Heart left ventricle (tissue), 16 donors: ENCODE data around the gene TIAM2. TPM values are rescaled to one million over a fixed set of nuclear protein-coding genes. Genes with fewer than 3 reads are reported as not detected.

ENCODE experiments used
- ATAC-seq, 4 donors: fragments of 200-7000 bp; cut with Tn5 transposase; one replicate each; pipeline ENCODE4 v1.9.1; 2020 to 2022; ENCODE audit warnings: moderate library complexity in 4 of 4, mild to moderate bottlenecking in 3 of 4, moderate number of reproducible peaks in 1 of 4
- DNase-seq, 5 donors: peaks; one replicate each; pipeline ENCODE4 v3.0.0-alpha.2; 2020
- H3K27ac ChIP-seq, 12 donors: fragments of 200-600 bp; sonication (generic) in 4 of 12; one replicate each; pipeline versions ENCODE4 v1.5.0 to v1.8.0; 2016 to 2022; ENCODE audit warnings: mild to moderate bottlenecking in 2 of 12
- H3K27me3 ChIP-seq, 9 donors: fragments of 200-600 bp; sonication (generic) in 2 of 9; one replicate each; pipeline versions ENCODE4 v1.5.1 to v1.8.0; 2016 to 2022; ENCODE audit warnings: mild to moderate bottlenecking in 3 of 9
- H3K36me3 ChIP-seq, 9 donors: fragments of 200-600 bp; sonication (generic) in 2 of 9; one replicate each; pipeline versions ENCODE4 v1.5.0 to v1.8.0; 2018 to 2022; ENCODE audit warnings: mild to moderate bottlenecking in 2 of 9
- H3K4me1 ChIP-seq, 12 donors: fragments of 200-600 bp; sonication (generic) in 4 of 12; one replicate each; pipeline versions ENCODE4 v1.5.0 to v1.8.0; 2016 to 2022; ENCODE audit warnings: mild to moderate bottlenecking in 3 of 12
- H3K4me3 ChIP-seq, 12 donors: fragments of 200-600 bp; sonication (generic) in 4 of 12; one replicate each; pipeline versions ENCODE4 v1.5.0 to v1.8.0; 2017 to 2022; ENCODE audit warnings: mild to moderate bottlenecking in 9 of 12, moderate library complexity in 4 of 12
- H3K9me3 ChIP-seq, 12 donors: fragments of 200-600 bp; sonication (generic) in 4 of 12; one replicate each; pipeline versions ENCODE4 v1.5.0 to v1.8.0; 2016 to 2022; ENCODE audit warnings: mild to moderate bottlenecking in 1 of 12
- CTCF ChIP-seq, 12 donors: fragments of 200-600 bp; sonication (generic) in 4 of 12; IDR thresholded peaks; one replicate each; pipeline versions ENCODE4 v1.5.0 to v1.8.0; 2018 to 2022; ENCODE audit warnings: antibody characterized with exemption in 12 of 12, mild to moderate bottlenecking in 5 of 12
- POLR2A ChIP-seq, 2 donors: fragments of 450-650 bp; IDR thresholded peaks; one replicate each; pipeline ENCODE4 v1.6.1; 2017; ENCODE audit warnings: antibody characterized with exemption in 2 of 2, mild to moderate bottlenecking in 2 of 2, moderate library complexity in 2 of 2
- WGBS, 4 donors: extraction: QIAGEN DNeasy Blood & Tissue Kit in 2 of 4; methylation state at CpG; one replicate each; pipeline versions ENCODE4 v1.1.5 to v1.1.7; 2013 to 2018; 5-methylcytosine and 5-hydroxymethylcytosine counted together
- intact Hi-C, 10 donors: fragments of 100-400 bp; cut with DNase I; formaldehyde crosslinking; loops; one replicate each; pipeline versions ENCODE4 v1.11.1 to v1.14.2; 2022
- polyA plus RNA-seq, 2 donors: library from polyadenylated mRNA; stranded (reverse); fragments of 200-250 nt; gene quantifications; one replicate each; pipeline ENCODE4 v1.2.3, GENCODE V29; 2013
- total RNA-seq, 9 donors: library from RNA; depleted of rRNA in 2 of 9; stranded (reverse); fragments of >200 nt in 2 of 9; fragmentation: NEBNext Ultra II Directional in 3 of 9; extraction: Animal tissue kit (Norgen Biotek cat#: 25700) in 3 of 9; gene quantifications; one replicate each; pipeline versions ENCODE4 v1.1.0 to v1.2.4, GENCODE V29; 2016 to 2023
- donor health status: ischemic (EF 13 %, LVEDD 7.1; RV severe dilation, severe dysfunction).
- donor health status: healthy with polysubstance abuse.
- donor health status: DM: no; HTN: yes; CAD: no.
- donor health status: DM: no; HTN: no; CAD: no.
- donor health status: ischemic (EF 25% LVEDD 6.9; RV normal size, moderate dysfunction).
- donor health status: ischemic (EF 25% LVEDD 5.7; RV mildly dilated, moderate dysfunction).
- donor health status: healthy.
- donor health status: DM: yes; HTN: yes; CAD: no.
- donor health status: ischemic (EF 35%, LVEDD 5.7; RV mildly dilated, moderate dysfunction).
- donor health status: nonischemic (EF 11% LVEDD 7.7; RV severe dilation, severe dysfunction).
- donor health status: DM: yes; HTN: yes; CAD: no.
- donor health status: PGD.
- donor health status: ischemic (EF 29% LVEDD 5.4; RV normal size, mild dysfunction).
- donor health status: nonischemic (EF 23%, LVEDD 6.1; RV moderate dilation, normal function).

Gene TIAM2
- total and polyA plus RNA-seq, 11 donors, result 4.6 to 16.5 (median 12.6) TPM

DNA sequence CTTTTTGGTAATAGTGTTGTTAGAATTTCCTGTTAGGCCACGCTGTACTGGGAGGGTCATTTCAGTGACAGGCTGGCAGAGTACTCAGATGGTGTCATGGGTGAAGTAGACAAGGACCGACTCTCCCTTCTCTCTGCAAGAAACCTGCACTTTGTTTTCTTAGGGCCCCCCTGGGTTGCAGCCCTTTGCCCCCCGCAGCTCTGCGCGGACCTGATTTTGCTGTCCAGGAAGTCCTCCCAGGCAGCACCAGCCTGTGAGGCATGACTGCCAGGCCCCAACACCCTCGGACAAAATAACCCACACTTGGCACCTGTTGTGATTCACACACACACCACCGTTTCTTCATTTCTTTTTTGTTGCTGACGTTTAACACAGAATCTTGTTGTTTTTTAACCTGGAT, 246.9 kb downstream of the TIAM2 start:
- 76 to 87% (median 85%) methylated on average over 8 of the region's 8 CpGs for WGBS, 4 donors
- Histone ChIP-seq H3K36me3 (peaks cover 0 to 6% (median 0%) of the 10 kb centered on the region in 9 donors), H3K27me3 (no peaks in the 10 kb centered on the region), H3K27ac (no peak overlapping the region), H3K4me1 (no peaks in the 10 kb centered on the region), H3K4me3 (no peak overlapping the region), H3K9me3 (no peaks in the 10 kb centered on the region)
- TF ChIP-seq POLR2A (IDR thresholded peaks at IDR 0.05) (no peak), CTCF (IDR thresholded peaks at IDR 0.05) (no peak)
- DNase-seq (no peak), ATAC-seq (no peak)
- intact Hi-C loops, result loop anchor here in 4 of 10 donors (5.0 to 10.0 kb wide), 4 partner anchors 65 to 567 kb away; no protein-coding TSS in a partner anchor

DNA sequence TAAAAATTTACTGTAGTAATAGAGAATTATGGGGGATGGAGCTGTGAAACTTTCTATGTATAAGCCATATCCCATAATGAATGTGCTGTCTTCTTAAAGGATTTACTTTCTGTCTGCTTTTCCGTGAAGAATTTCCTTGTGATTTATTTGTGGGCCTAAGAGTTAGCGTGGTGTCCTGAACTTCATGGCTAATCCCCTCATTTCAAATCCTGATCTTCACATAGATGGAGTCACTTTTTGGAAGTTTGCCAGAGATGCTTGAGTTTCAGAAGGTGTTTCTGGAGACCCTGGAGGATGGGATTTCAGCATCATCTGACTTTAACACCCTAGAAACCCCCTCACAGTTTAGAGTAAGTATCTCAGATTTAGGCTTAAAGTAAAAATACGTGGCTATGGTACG, 249.3 kb downstream of the TIAM2 start:
- TF ChIP-seq POLR2A (IDR thresholded peaks at IDR 0.05) (no peak), CTCF (IDR thresholded peaks at IDR 0.05) (no peak)
- intact Hi-C loops, result loop anchor here in 4 of 10 donors (5.0 to 10.0 kb wide), 4 partner anchors 67 to 570 kb away; no protein-coding TSS in a partner anchor
- no peak for DNase-seq
- Histone ChIP-seq H3K27me3 (no peaks in the 10 kb centered on the region), H3K9me3 (no peaks in the 10 kb centered on the region), H3K4me3 (no peak overlapping the region), H3K36me3 (peaks cover 0 to 9% (median 2%) of the 10 kb centered on the region in 9 donors), H3K27ac (no peak overlapping the region), H3K4me1 (peaks cover 0 to 7% (median 0%) of the 10 kb centered on the region in 12 donors)
- ATAC-seq, result no peak
- 78 to 85% (median 80%) methylated on average over 4 of the region's 4 CpGs for WGBS, 4 donors

DNA sequence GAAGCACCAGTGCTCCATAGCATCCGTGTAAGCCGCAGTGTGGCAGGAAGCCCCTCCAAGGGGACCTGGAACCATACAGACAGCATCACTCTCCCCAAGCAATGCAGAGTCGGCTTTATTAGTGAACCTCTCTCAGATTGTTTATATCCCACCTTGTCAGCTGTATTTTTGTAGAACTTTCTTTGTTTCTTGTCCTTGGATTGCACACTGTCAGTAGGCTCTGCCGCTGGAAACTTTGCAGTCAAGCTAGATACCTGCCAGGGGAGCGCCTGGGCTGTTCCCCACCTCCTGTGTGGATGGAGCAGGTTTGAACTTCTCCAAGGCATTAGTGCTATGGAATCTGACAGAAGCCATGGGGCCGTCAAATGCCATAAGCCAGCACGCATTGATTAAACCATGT, 250.1 kb downstream of the TIAM2 start:
- Histone ChIP-seq H3K27ac (no peak overlapping the region), H3K4me1 (peaks cover 0 to 7% (median 0%) of the 10 kb centered on the region in 12 donors), H3K27me3 (no peaks in the 10 kb centered on the region), H3K9me3 (no peaks in the 10 kb centered on the region), H3K36me3 (peaks cover 0 to 15% (median 3%) of the 10 kb centered on the region in 9 donors), H3K4me3 (no peak overlapping the region)
- intact Hi-C loops, result loop anchor here in 7 of 10 donors (5.0 to 10.0 kb wide), 5 partner anchors 63 to 570 kb away; no protein-coding TSS in a partner anchor
- no peak for ATAC-seq
- WGBS, 4 donors, result 93 to 99% (median 95%) methylated on average over 7 of the region's 7 CpGs
- DNase-seq, result no peak
- no peak for TF ChIP-seq POLR2A (IDR thresholded peaks at IDR 0.05)
- no peak for TF ChIP-seq CTCF (IDR thresholded peaks at IDR 0.05)

- no peak overlapping the region for H3K27ac ChIP-seq
- WGBS, 4 donors, result 80 to 98% (median 93%) methylated on average over 3 of the region's 3 CpGs
- H3K27me3 ChIP-seq, result no peaks in the 10 kb centered on the region
- ATAC-seq, result no peak
- intact Hi-C loops, result loop anchor here in 8 of 10 donors (2.0 to 10.0 kb wide), 6 partner anchors 64 to 571 kb away; no protein-coding TSS in a partner anchor
- no peak overlapping the region for H3K4me3 ChIP-seq
- TF ChIP-seq CTCF (IDR thresholded peaks at IDR 0.05) (no peak), POLR2A (IDR thresholded peaks at IDR 0.05) (no peak)
- peaks cover 0 to 15% (median 5%) of the 10 kb centered on the region in 9 donors for H3K36me3 ChIP-seq
- H3K4me1 ChIP-seq, result peaks cover 0 to 11% (median 6%) of the 10 kb centered on the region in 12 donors
- DNase-seq, result no peak
- no peaks in the 10 kb centered on the region for H3K9me3 ChIP-seq
Measured at GRCh38 chr6:155245831-155246230, 250.7 kb downstream of the TIAM2 start.
